MM.1S (cell line): ENCODE measurements around the gene SNX30.

Source experiments
- DNase-seq: peaks from one replicate; pipeline ENCODE4 v3.0.0-alpha.2; 2015
- H2AFZ ChIP-seq: fragments of 300-600 bp; sonication (generic); 2 replicates; pipeline ENCODE4 v1.6.0; 2016; ENCODE audit warnings: antibody characterized with exemption, low read length
- H3F3A ChIP-seq: fragments of 300-600 bp; sonication (generic); 2 replicates; pipeline ENCODE4 v1.6.1; 2016; ENCODE audit warnings: mild to moderate bottlenecking, antibody characterized with exemption, low read length, moderate library complexity, mixed read lengths; ENCODE audit not compliant: insufficient read depth
- H3K27ac ChIP-seq: fragments of 300-600 bp; sonication (generic); 2 replicates; pipeline ENCODE4 v1.5.1; 2016; ENCODE audit warnings: mild to moderate bottlenecking, low read length
- H3K27me3 ChIP-seq: fragments of 300-600 bp; sonication (generic); replicated peaks from 2 replicates; pipeline ENCODE4 v1.6.0; 2016; ENCODE audit warnings: low read length; ENCODE audit not compliant: insufficient read depth
- H3K36me3 ChIP-seq: fragments of 300-600 bp; sonication (generic); replicated peaks from 2 replicates; pipeline ENCODE4 v1.6.1; 2016; ENCODE audit warnings: mild to moderate bottlenecking, low read length, mixed read lengths; ENCODE audit not compliant: insufficient read depth
- H3K4me1 ChIP-seq: fragments of 300-600 bp; sonication (generic); 2 replicates; pipeline ENCODE4 v1.6.1; 2016; ENCODE audit warnings: low read length, mixed read lengths
- H3K4me2 ChIP-seq: fragments of 300-600 bp; sonication (generic); 2 replicates; pipeline ENCODE4 v1.6.0; 2016; ENCODE audit warnings: low read depth, low read length
- H3K4me3 ChIP-seq: fragments of 300-600 bp; sonication (generic); 2 replicates; pipeline ENCODE4 v1.5.1; 2016; ENCODE audit warnings: low read length, mixed read lengths
- H3K79me2 ChIP-seq: fragments of 300-600 bp; sonication (generic); 2 replicates; pipeline ENCODE4 v1.6.1; 2016; ENCODE audit warnings: mixed run types, low read length, mixed read lengths
- H3K9ac ChIP-seq: fragments of 300-600 bp; sonication (generic); 2 replicates; pipeline ENCODE4 v1.6.1; 2016; ENCODE audit warnings: low read length, mixed read lengths
- H3K9me2 ChIP-seq: fragments of 300-600 bp; sonication (generic); replicated peaks from 2 replicates; pipeline ENCODE4 v1.6.1; 2016; ENCODE audit warnings: mild to moderate bottlenecking, low read length, mixed read lengths; ENCODE audit not compliant: insufficient read depth
- H3K9me3 ChIP-seq: fragments of 300-600 bp; sonication (generic); replicated peaks from 2 replicates; pipeline ENCODE4 v1.6.1; 2016; ENCODE audit warnings: mild to moderate bottlenecking, low read length, mixed read lengths; ENCODE audit not compliant: insufficient read depth
- H4K20me1 ChIP-seq: fragments of 300-600 bp; sonication (generic); 2 replicates; pipeline ENCODE4 v1.6.1; 2016; ENCODE audit warnings: mild to moderate bottlenecking, low read length, moderate library complexity, mixed read lengths; ENCODE audit not compliant: insufficient read depth
- EZH2 ChIP-seq: fragments of 300-600 bp; sonication (generic); optimal IDR thresholded peaks from 2 replicates; pipeline ENCODE3; 2017; ENCODE audit warnings: low read depth, mild to moderate bottlenecking, antibody characterized with exemption, low read length, mixed read lengths
- EZH2phosphoT487 ChIP-seq: fragments of 300-600 bp; sonication (generic); IDR thresholded peaks from 2 replicates; pipeline ENCODE4 v1.6.1; 2018; ENCODE audit warnings: antibody characterized with exemption, low read length
- TF ChIP-seq, protein P1 (sequence below): fragments of 300-600 bp; sonication (generic); IDR thresholded peaks from 2 replicates; pipeline ENCODE4 v1.5.1; 2016; ENCODE audit warnings: antibody characterized with exemption, low read length, mixed read lengths

SNX30 gene

DNA sequence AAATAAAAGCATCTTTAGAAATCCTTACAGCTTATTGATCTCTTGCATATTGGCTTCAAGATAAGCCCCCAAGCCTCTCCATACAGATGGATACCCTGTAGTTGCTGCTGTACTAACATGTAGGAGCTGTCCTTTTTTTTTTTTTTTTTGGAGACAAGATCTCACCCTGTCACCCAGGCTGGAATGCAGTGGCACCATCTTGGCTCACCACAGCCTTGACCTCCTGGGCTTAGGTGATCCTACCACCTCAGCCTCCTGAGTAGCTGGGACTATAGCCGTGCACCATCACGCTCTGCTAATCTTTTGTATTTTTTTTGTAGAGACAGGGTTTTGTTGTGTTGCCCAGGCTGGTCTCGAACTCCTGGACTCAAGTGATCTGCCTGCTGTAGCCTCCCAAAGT, 35.4 kb downstream of the SNX30 start:
- Histone ChIP-seq H3K27ac (no peak overlapping the region), H3K79me2 (peaks cover 14% of the 10 kb centered on the region), H3K4me1 (peaks cover 46% of the 10 kb centered on the region), H3K4me2 (no peak overlapping the region), H2AFZ (no peak overlapping the region), H4K20me1 (no peaks in the 10 kb centered on the region), H3F3A (peaks cover 19% of the 10 kb centered on the region), H3K9me3 (no peaks in the 10 kb centered on the region), H3K9me2 (no peaks in the 10 kb centered on the region), H3K9ac (no peak overlapping the region), H3K36me3 (no peaks in the 10 kb centered on the region), H3K4me3 (no peak overlapping the region), H3K27me3 (no peaks in the 10 kb centered on the region)
- TF ChIP-seq EZH2 (no peak), EZH2phosphoT487 (no peak)
- TF ChIP-seq, protein P1, sequence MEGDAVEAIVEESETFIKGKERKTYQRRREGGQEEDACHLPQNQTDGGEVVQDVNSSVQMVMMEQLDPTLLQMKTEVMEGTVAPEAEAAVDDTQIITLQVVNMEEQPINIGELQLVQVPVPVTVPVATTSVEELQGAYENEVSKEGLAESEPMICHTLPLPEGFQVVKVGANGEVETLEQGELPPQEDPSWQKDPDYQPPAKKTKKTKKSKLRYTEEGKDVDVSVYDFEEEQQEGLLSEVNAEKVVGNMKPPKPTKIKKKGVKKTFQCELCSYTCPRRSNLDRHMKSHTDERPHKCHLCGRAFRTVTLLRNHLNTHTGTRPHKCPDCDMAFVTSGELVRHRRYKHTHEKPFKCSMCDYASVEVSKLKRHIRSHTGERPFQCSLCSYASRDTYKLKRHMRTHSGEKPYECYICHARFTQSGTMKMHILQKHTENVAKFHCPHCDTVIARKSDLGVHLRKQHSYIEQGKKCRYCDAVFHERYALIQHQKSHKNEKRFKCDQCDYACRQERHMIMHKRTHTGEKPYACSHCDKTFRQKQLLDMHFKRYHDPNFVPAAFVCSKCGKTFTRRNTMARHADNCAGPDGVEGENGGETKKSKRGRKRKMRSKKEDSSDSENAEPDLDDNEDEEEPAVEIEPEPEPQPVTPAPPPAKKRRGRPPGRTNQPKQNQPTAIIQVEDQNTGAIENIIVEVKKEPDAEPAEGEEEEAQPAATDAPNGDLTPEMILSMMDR: no peak
- no peak for DNase-seq

DNA sequence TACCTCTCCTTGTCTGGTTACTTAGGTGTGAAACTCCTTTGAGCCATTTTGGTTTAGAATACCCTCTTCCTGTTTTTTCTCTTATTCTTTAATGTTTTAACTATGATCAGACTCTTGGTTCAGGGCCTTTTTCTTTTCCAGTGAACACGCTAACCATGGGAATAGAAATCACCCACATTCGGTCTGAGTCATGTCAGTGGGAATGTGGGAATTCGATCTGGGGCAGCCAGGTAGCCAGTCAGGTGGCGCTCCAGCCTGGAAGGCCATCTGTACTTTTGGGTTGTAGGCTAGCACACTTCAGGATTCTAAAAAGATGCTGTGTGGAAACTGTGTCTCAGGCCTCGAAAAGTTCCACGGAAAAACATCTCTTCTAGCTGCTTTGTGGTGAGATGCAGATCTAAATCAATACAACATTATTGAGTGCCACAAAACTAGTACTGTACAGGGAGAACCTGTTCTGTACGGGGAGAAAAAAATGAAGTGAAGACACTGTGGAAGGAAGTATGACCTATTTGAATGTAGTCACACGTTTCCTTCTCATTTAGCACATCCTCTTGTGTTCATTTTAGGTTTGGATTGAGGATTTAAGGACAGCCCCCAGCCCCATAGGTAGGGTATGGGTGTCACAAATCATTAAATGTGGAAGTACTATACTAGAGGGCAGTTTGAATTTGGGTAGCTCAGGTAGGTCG, 36.4 kb downstream of the SNX30 start:
- Histone ChIP-seq H3K27ac (no peak overlapping the region), H3K27me3 (no peaks in the 10 kb centered on the region), H2AFZ (no peak overlapping the region), H3K36me3 (no peaks in the 10 kb centered on the region), H3K9ac (no peak overlapping the region), H4K20me1 (no peaks in the 10 kb centered on the region), H3F3A (peaks cover 19% of the 10 kb centered on the region), H3K4me2 (no peak overlapping the region), H3K9me2 (no peaks in the 10 kb centered on the region), H3K4me1 (peaks cover 48% of the 10 kb centered on the region), H3K79me2 (peaks cover 14% of the 10 kb centered on the region), H3K4me3 (no peak overlapping the region), H3K9me3 (no peaks in the 10 kb centered on the region)
- DNase-seq: no peak
- TF ChIP-seq, protein P1: no peak
- no peak for TF ChIP-seq EZH2
- no peak for TF ChIP-seq EZH2phosphoT487

DNA sequence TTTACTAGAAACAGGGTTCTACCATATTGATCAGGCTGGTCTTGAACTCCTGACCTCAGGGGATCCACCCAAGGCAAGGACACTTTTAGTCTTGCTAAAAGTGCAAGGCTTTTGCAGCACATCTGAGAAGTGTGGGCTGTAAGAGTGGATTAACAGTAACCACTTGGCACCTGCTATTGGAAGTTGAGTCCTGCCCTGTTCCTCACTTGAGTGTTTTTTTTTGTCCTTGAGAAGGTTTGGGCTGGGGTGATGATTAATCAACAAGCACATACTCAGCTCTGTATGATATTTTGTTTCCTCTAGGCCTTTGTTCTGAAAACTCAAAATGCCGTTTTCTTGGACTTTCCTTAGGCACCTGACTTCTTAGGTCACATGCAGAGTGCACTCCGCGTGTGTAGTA, 37.4 kb downstream of the SNX30 start:
- Histone ChIP-seq H3K27me3 (no peaks in the 10 kb centered on the region), H3K4me3 (no peak overlapping the region), H3F3A (peaks cover 19% of the 10 kb centered on the region), H3K9me3 (no peaks in the 10 kb centered on the region), H2AFZ (no peak overlapping the region), H4K20me1 (no peaks in the 10 kb centered on the region), H3K27ac (no peak overlapping the region), H3K9me2 (no peaks in the 10 kb centered on the region), H3K4me2 (no peak overlapping the region), H3K36me3 (no peaks in the 10 kb centered on the region), H3K9ac (no peak overlapping the region), H3K4me1 (peaks cover 41% of the 10 kb centered on the region), H3K79me2 (peaks cover 14% of the 10 kb centered on the region)
- TF ChIP-seq EZH2phosphoT487 (no peak), EZH2 (no peak)
- TF ChIP-seq, protein P1: no peak
- DNase-seq: no peak
